HG02943 (cell line): ENCODE results near the gene TTC33.
A peak's percentile ranks its signal among the peaks of the same experiment; 100 is the strongest.

ENCODE experiments used
- ATAC-seq: cut with Tn5 transposase; IDR thresholded peaks from one replicate; pipeline ENCODE4 v1.9.1; 2021; ENCODE audit warnings: mild to moderate bottlenecking, low read depth, moderate library complexity; ENCODE audit not compliant: unreplicated experiment

Gene TTC33

DNA sequence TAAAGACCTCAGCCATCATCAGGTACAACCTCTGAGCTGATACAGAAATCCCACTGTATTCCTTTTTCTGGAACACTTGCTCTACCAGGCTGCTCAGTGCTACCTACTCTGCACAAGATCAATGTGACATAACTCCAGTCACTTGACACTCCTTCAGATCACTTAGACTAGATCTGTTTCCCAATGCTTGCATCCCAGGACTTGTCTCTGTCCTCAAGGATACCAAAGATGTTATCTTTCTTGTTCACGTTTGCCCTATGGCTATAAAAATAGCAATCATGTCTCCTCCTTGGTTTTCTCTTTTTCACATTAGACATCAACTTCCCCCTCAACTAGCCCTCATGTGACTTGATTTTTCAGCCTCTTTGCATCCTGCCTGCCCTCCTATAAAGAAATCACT, 264.1 kb downstream of the TTC33 start:
- ATAC-seq, result no peak

DNA sequence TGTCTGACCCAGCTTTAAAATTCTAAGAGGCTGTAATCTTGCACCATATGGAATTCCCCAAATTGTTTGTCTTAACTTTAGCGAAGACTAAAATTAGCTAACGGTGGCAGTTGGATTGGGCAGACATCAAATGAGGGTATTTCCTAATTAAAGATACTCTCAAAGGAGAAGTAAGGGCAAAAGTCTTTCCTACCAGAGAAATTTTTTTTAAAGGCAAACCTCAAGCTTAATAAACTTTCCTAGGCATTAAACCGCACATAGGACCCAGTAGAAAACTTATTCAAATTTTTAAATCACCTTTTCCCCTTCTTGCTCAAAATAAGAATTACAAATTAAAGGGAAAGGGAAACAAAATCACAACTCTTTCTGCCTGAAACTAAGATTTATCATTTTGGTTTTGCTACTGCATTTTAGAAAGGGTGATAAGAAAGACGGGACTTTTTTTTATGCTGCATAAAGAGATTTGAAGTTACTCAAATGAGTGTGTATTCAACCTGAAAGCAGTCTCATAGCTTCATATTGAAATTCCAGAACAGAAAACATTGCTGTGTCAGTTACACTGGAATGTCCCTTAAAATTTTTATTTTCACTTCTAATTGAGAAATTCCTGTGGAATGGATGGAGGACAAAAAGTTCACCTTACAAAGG, 265.2 kb downstream of the TTC33 start:
- no peak for ATAC-seq

DNA sequence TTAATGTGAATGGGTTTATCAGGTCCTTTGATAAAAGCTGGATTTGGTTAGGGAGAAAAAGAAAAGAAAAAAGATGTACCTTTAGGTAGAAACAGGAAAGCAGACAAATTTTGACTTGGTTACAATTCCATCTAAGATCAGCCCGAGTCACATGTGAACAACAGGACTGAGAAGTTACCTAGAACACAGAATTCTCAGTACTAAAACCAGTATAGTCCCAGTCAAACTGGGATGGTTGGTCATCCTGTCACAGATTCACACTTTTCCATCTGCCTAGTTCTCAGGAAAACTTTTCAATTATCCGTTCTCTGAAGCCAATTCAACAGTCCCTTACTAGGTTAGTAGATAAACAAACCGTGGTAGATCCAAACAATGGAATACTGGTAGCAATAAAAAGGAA, 266.3 kb downstream of the TTC33 start:
- ATAC-seq, result no peak

DNA sequence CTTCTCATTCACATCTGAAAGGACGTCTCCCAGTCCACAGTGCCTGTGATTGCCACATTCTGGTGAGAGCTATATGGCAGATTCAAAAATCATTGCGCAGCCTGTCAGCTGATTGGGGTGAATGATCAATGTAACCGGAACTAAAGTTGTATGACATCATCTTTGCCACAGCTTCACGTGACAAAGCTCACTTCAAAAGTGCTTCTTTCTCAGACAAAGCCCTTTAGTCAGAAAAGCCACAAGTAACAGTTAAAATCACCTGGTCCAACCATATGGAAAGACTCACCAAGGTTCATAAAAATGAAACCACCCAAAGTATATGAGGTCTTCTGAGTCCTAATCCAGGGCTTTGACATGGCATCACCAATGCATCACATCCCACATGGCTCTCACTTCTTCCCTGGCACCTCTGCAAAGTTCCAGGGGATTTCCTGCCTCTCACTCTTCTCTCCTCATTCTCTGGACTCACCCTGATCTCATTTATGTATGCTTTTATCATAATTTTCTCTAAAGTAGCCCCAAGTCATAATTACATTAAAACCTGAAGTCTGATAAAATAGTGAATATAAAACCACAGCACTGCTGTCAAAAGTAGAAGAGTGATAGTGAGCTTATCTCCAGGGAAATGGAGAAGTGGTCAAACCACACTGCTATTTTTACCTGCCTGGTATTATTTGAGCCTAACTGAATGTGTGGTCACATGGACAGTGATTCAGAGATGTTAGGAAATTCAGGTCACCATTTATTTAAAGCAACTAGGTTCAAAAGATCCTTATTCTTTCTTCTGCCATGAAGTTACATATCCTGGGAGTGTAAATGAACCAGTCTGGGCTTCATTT, 269.1 kb downstream of the TTC33 start:
- peak; percentile 47 for ATAC-seq

DNA sequence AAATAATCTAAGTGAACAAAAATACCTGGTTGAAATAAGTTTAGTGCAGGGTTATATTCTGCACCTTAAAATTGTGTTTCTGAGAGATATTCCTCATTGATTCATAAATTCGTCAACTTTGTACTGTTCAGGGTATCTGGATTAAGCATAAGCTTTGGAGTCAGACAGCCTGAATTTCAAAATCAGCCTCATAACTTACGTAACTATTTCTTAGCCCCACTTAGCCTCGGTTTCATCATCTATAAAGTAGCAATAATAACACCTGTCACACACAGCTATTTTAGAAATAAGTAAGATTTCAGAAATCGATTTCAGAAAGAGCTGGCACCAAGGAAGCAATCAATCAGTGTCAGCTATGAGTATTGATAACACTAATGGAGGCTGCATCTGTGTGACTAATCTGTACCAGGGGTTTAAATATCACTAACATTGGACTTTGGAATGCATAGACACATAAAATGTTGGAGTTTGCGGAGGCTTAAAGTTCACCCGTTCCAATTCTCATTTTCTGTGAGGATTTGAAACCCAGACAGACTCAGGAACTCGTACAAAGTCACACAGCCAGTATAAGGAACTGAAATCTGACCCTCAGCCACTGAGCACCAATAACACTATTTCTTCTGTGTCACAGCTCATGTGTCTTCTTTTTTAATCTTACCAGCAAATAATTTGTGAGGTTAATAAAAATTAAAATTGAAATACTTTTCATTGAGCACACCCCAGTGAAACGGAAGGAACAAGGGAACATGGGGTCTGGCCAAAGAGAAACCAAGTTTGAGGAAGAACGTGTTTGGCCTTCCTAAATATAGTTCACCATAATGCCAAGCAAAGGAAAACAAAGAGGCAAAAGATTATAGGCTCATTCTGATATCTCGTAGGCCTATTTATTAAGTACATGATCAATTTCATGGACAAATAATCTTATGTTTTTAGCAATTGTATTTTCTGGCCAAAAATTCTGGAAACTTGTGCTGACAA, 270.5 kb downstream of the TTC33 start:
- peak; percentile 52 for ATAC-seq

DNA sequence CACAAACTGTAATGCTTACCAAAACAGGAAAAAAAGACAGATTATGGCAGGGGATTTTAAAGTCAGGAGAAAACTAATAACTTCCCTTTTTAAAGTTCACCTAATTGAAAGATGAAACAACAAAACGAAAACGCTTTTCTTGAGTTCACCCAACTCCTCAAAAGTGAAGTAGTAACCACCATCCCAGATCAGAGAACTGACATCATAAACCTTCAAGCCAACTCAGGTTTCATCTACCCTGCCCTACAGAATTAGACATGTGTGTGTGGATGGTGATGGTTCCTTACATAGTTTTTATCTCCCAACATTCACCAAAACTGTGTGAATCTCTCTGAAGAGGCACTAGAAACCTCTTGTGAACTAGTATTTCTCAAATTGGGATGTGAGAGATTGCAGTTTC, 271.3 kb downstream of the TTC33 start:
- ATAC-seq, result peak; percentile 42

DNA sequence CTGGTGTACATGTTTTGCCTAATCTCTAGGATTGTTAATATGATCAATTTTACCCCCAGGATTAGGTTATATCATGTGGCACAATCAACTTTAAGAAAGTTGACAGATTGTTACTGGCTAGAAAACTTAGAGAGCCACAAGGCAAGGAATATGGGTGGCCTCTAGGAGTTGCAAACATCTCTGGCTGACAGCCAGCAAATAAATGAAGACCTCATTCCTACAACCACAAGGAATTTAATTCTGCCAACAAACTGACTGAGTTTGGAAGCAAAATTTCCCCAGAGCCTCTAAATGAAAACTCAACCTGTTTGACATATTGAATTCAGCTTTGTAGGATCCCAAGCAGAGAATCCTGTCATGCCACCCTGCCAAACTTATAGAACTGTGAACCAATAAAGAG, 272.4 kb downstream of the TTC33 start:
- ATAC-seq, result no peak

DNA sequence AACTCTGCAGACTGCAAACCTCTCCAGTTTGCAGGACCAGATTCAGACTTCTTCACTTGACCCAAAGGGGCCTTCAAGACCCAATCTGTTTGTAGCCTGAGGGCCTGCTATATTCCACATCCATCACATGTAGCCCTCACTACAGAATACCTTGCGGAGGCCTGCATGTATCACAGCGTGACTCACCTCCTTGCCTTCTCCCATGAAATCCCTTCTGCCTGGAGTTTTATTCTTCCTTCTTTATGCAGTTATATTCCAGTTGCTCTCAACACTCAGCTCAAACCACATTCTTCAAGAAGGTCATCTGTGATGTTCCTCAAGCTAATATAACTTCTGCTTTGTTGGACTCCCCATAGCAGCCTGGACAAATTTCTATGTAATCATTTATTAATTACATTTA, 274.5 kb downstream of the TTC33 start:
- no peak for ATAC-seq

DNA sequence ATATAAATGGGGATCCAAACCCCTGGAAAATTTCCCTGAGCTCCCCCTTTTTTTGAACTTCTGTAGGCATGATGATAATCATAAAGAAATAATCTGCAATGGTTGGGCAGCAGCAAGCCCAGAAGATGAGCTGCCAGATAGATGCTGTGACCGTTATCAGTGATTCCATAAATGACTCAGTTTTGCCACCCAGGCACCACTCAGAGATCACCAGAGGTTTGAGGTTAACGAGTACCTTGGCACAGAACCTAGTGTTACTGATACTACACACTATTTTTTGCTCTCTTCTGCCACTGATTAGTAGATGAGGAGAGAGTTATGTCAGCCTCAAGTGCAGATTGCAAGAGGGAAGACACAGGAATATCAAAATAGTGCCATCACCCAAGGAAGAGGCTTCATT, 275.4 kb downstream of the TTC33 start:
- no peak for ATAC-seq

DNA sequence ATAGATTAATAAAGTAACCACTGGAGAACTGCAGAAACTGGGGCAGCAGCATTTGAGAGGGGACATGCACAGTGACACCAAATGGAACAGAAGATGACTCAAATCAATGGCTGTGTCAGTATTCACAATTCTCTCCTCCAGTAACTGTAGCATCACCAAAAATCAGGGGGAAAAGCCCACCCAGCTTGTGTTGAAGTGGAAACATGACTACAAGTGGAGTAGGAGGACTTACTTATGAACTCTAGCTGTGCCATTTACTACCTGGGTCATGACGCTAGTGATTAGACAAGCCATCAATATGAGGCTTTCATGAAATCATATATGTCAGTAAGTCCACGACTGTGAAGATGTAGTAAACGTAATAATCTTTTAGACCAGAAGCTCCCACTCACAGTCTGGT, 275.8 kb downstream of the TTC33 start:
- no peak for ATAC-seq

DNA sequence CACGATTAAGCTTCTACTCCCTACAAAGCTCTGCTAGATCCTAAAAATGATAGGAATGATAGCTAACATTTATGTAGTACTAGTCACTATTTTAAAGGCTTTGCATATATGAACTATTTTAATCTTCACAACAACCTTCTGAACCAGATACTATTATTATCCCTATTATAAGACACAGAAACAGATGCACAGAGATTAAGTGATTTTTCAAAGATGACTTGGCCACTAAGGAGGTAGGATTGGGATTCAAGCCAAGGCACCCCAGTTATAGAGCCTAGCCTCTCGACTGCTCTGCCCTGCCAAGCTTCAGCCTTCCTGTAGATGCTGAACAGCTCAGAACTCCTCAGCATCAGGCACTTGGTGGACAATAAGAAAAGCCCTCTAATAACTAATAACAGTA, 277.0 kb downstream of the TTC33 start:
- no peak for ATAC-seq

DNA sequence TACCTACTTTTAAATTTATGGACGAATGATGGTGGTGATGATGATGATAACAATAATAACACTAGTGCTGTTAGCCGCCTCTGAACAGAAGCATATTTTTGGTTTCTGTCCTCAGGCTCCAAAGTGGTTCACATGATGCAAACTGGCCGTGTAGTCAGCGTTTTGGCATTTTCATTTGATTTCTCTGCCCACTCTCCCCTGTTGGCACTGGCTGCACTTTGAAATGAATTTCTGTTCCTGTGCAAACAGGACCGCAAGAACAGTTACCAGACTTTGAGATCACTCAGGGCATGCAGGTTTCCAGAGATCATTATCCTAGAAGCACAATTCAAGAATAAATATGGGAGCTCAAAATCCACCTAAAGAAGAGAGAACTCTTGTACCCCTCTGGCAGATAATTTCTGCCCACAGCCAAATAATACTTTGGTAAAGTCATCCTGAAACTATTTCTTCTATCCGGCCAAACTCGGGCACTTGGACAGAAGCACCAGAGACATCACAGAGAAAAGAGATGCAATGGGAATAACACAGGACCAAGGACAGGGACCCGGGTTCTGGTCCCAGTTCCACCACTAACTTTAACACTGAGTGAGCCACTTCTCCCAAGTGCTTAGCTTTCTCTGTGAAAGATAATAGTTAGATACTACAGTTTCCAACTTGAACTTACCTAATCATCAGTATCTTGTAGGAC, 277.8 kb downstream of the TTC33 start:
- ATAC-seq, result no peak

DNA sequence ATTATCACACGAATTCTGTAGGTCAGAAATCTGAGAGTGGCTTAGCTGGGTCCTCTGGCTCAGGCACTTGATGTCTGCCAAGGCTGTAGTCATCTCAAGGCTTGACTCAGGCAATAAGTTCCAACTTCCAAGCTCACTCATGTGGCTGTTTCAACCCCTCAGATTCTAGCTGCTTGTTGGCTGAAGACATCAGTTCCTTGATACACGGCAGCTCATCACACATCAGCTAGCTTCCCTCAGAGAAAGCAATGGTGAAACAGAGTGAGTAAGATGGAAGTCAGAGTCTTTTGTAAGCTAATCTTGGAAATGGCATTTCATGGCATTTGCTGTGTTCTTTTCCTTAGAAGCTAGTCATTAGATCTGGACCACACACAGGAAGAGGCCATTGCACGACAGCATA, 280.2 kb downstream of the TTC33 start:
- ATAC-seq, result no peak

DNA sequence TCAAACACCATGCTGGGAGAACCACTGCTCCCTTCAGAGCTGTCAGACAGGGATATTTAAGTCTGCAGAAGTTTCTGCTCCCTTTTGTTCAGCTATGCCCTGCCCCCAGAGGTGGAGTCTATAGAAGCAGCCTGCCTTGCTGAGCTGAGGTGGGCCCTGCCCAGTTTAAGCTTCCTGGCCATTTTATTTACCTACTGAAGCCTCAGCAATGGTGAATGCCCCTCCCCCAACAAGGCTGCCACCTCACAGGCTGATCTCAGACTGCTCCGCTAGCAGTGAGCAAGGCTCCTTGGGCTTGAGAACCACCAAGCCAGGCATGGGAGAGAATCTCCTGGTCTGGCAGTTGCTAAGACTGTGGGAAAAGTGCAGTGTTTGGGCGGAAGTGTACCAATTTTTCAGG, 281.5 kb downstream of the TTC33 start:
- ATAC-seq, result no peak

DNA sequence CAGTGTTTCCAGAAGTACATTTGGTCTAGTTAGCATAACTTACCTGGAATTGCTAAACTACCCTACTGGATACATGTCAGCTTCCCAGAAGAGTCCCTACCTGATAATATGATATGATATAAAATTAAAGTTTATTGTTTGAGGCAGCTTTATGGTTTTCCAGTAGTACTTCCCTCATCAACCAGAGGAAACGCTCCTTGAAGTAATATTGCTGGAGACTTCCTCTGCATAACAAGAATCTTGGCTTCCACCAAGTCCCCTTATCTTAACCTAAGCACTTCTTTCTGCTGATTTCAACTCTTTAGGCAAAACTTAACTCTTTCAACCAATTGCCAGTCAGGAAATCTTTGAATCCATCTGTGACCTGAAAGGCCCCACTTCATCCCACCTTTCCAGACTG, 290.3 kb downstream of the TTC33 start:
- no peak for ATAC-seq

DNA sequence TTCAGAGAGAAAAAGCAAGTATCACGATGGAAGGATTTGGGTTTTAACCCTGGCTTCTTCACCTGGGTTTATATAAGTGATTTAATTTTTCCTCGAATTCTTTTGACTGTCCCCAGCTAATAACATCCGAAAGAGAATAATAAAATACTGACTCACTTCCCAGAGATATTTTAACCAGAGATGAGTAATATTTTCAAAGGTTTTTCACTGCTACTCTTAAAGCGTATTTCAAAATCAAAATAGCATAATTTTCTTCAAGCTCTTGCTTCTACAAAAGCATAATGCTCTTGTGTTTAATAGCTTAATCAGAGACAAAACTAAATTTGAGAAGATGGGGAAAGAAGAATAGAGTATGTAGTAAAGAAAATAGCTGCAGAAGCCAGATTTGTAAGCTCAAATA, 291.2 kb downstream of the TTC33 start:
- no peak for ATAC-seq
